HG02852 (cell line): ENCODE results near the gene IFI44.
A peak's percentile ranks its signal among the peaks of the same experiment; 100 is the strongest.

Source experiments
- ATAC-seq: cut with Tn5 transposase; IDR thresholded peaks from one replicate; pipeline ENCODE4 v1.9.1; 2021; ENCODE audit warnings: mild to moderate bottlenecking, moderate library complexity; ENCODE audit not compliant: unreplicated experiment

Gene IFI44

GRCh38 chr1:78651241-78651640 is 1.6 kb downstream of the IFI44 start:
- peak; percentile 43 for ATAC-seq

- ATAC-seq = no peak
Observed at GRCh38 chr1:78652019-78652560, 2.5 kb downstream of the IFI44 start.

GRCh38 chr1:78658901-78659300 is 9.3 kb downstream of the IFI44 start:
- ATAC-seq = no peak

- no peak for ATAC-seq
Observed at GRCh38 chr1:78663923-78664322, 14.3 kb downstream of the IFI44 start.

- no peak for ATAC-seq
Observed at GRCh38 chr1:78664763-78665162, 15.1 kb downstream of the IFI44 start.

- ATAC-seq = no peak
Observed at GRCh38 chr1:78665809-78666208, 16.2 kb downstream of the IFI44 start.

- no peak for ATAC-seq
Observed at GRCh38 chr1:78667939-78668338, 18.3 kb downstream of the IFI44 start.

GRCh38 chr1:78668427-78668826 is 18.8 kb downstream of the IFI44 start:
- ATAC-seq = no peak

GRCh38 chr1:78672428-78672827 is 22.8 kb downstream of the IFI44 start:
- ATAC-seq = no peak

GRCh38 chr1:78673120-78673519 is 23.5 kb downstream of the IFI44 start:
- no peak for ATAC-seq

GRCh38 chr1:78676347-78676982 is 26.8 kb downstream of the IFI44 start:
- peak; percentile 34 for ATAC-seq

- no peak for ATAC-seq
Observed at GRCh38 chr1:78676993-78677392, 27.4 kb downstream of the IFI44 start.

GRCh38 chr1:78677788-78678187 is 28.2 kb downstream of the IFI44 start:
- no peak for ATAC-seq

- peak; percentile 85 for ATAC-seq
Observed at GRCh38 chr1:78678324-78678723, 28.7 kb downstream of the IFI44 start.

GRCh38 chr1:78681265-78681664 is 31.6 kb downstream of the IFI44 start:
- ATAC-seq = no peak

- ATAC-seq = no peak
Observed at GRCh38 chr1:78682496-78682895, 32.9 kb downstream of the IFI44 start.

GRCh38 chr1:78683079-78683478 is 33.4 kb downstream of the IFI44 start:
- ATAC-seq = no peak

GRCh38 chr1:78687315-78687714 is 37.7 kb downstream of the IFI44 start:
- ATAC-seq = no peak

- ATAC-seq = no peak
Observed at GRCh38 chr1:78687914-78688313, 38.3 kb downstream of the IFI44 start.

- no peak for ATAC-seq
Observed at GRCh38 chr1:78688697-78689096, 39.1 kb downstream of the IFI44 start.

GRCh38 chr1:78690516-78690915 is 40.9 kb downstream of the IFI44 start:
- ATAC-seq = no peak

- no peak for ATAC-seq
Observed at GRCh38 chr1:78691995-78692747, 42.5 kb downstream of the IFI44 start.
